HL-60 (cell line): ENCODE results near the gene BIK.

ENCODE experiments used
- DNase-seq, 2 experiments: peaks; one replicate each; pipeline ENCODE4 v3.0.0-alpha.2; 2010 to 2020; ENCODE audit warnings: low read depth in 1 of 2, low spot score in 1 of 2
- H3K27ac ChIP-seq: fragments of 250-450 bp; sonication (Bioruptor Pico); replicated peaks from 2 replicates; pipeline ENCODE4 v1.5.1; 2020; ENCODE audit warnings: mild to moderate bottlenecking, moderate library complexity
- H3K27me3 ChIP-seq: fragments of 250-450 bp; sonication (Bioruptor Pico); 2 replicates; pipeline ENCODE4 v1.5.1; 2021; ENCODE audit warnings: mild to moderate bottlenecking, moderate library complexity; ENCODE audit not compliant: insufficient read depth, poor library complexity, severe bottlenecking
- H3K4me3 ChIP-seq: replicated peaks from 2 replicates; pipeline ENCODE4 v1.5.1; 2011; ENCODE audit warnings: mild to moderate bottlenecking, control low read depth, low read length; ENCODE audit not compliant: insufficient read depth
- GABPA ChIP-seq: IDR thresholded peaks from 2 replicates; pipeline ENCODE4 v1.6.1; 2012; ENCODE audit warnings: low read depth
- POLR2AphosphoS5 ChIP-seq: IDR thresholded peaks from 2 replicates; pipeline ENCODE4 v1.6.1; 2012; ENCODE audit warnings: low read depth
- REST ChIP-seq: IDR thresholded peaks from 2 replicates; pipeline ENCODE4 v1.6.1; 2012; ENCODE audit warnings: low read depth; ENCODE audit not compliant: insufficient replicate concordance
- SPI1 ChIP-seq: IDR thresholded peaks from 2 replicates; pipeline ENCODE4 v1.6.1; 2012; ENCODE audit warnings: low read depth, mild to moderate bottlenecking, borderline replicate concordance
- TF ChIP-seq, protein P1 (sequence below): IDR thresholded peaks from one replicate; pipeline ENCODE4 v1.5.1; 2011; ENCODE audit warnings: low read length, control low read depth, inconsistent platforms; ENCODE audit not compliant: insufficient read depth

The BIK gene

DNA sequence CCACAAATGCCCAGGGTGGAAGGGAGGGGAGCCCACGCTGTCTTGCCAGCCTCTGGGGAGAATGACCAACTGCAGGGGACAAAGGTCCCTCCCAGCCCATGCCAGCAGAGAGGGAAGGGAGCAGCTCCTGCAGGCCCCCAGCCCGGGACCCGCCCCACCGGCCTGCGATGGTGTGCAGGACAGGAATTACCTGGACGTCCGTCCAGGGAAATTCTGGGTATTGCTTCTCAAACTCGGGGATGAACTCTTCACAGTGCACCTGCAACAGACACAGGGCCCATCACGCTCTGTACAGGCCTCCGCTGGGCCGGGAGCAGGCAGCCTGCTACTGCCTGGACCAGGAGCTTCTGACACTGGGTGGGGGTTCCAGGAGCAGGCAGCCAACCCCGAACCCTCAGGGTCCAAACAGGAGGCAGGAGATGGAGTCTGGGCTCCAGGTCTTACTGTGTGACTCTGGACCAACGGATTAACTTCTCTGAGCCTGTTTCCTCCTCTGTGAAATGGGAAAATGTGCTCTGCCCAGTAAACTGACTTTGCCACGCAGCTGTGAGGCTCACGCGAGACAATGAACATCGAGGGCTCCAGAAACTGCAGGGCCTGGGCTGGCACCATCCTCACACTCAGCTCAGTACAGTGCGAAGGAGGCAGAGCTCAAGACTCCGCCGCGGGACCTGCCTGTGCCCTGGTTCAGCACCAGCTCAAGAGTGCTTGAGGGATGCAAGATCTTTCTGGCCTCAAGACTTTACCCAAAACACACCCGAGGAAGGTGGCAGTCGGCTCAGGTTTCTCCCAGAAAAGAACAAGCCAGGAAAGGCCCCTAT, 59.0 kb downstream of the BIK start:
- TF ChIP-seq REST (no peak), GABPA (no peak), POLR2AphosphoS5 (no peak), SPI1 (no peak)
- TF ChIP-seq, protein P1, sequence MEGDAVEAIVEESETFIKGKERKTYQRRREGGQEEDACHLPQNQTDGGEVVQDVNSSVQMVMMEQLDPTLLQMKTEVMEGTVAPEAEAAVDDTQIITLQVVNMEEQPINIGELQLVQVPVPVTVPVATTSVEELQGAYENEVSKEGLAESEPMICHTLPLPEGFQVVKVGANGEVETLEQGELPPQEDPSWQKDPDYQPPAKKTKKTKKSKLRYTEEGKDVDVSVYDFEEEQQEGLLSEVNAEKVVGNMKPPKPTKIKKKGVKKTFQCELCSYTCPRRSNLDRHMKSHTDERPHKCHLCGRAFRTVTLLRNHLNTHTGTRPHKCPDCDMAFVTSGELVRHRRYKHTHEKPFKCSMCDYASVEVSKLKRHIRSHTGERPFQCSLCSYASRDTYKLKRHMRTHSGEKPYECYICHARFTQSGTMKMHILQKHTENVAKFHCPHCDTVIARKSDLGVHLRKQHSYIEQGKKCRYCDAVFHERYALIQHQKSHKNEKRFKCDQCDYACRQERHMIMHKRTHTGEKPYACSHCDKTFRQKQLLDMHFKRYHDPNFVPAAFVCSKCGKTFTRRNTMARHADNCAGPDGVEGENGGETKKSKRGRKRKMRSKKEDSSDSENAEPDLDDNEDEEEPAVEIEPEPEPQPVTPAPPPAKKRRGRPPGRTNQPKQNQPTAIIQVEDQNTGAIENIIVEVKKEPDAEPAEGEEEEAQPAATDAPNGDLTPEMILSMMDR = no peak
- Histone ChIP-seq H3K4me3 (no peak overlapping the region), H3K27ac (no peak overlapping the region), H3K27me3 (no peaks in the 10 kb centered on the region)
- DNase-seq = no peak

- Histone ChIP-seq H3K4me3 (no peak overlapping the region), H3K27me3 (no peaks in the 10 kb centered on the region), H3K27ac (no peak overlapping the region)
- no peak for TF ChIP-seq REST
- no peak for TF ChIP-seq SPI1
- no peak for TF ChIP-seq GABPA
- TF ChIP-seq, protein P1 = no peak
- TF ChIP-seq POLR2AphosphoS5 = no peak
- DNase-seq = no peak
Measured at GRCh38 chr22:43170131-43170480, 59.6 kb downstream of the BIK start.

GRCh38 chr22:43171019-43171491, 60.5 kb downstream of the BIK start:
- H3K4me3 ChIP-seq = no peak overlapping the region
- no peak for TF ChIP-seq GABPA
- no peak for TF ChIP-seq REST
- H3K27ac ChIP-seq = no peak overlapping the region
- DNase-seq = no peak
- no peaks in the 10 kb centered on the region for H3K27me3 ChIP-seq
